Kidney epithelial cell (primary cell): ENCODE results near the gene HNRNPAB. TPM values are rescaled to one million over a fixed set of nuclear protein-coding genes. Genes with fewer than 3 reads are reported as not detected.
A peak's percentile ranks its signal among the peaks of the same experiment; 100 is the strongest.

ENCODE experiments used
- DNase-seq: peaks from one replicate; pipeline ENCODE4 v3.0.0-alpha.2; 2010; ENCODE audit warnings: low read depth
- H3K27me3 ChIP-seq: 2 replicates; pipeline ENCODE4 v1.6.0; 2011; ENCODE audit warnings: low read length; ENCODE audit not compliant: control insufficient read depth, insufficient read depth
- H3K36me3 ChIP-seq: 2 replicates; pipeline ENCODE4 v1.5.1; 2011; ENCODE audit warnings: low read length; ENCODE audit not compliant: control insufficient read depth, insufficient read depth
- H3K4me3 ChIP-seq: 2 replicates; pipeline ENCODE4 v1.5.1; 2011; ENCODE audit warnings: low read depth, mild to moderate bottlenecking, control low read depth, low read length
- total RNA-seq: library from RNA; depleted of rRNA; stranded (reverse); fragments of >200 nt; gene quantifications from 2 replicates; pipeline ENCODE4 v1.2.3, GENCODE V29; 2015
- TF ChIP-seq, protein P1 (sequence below): IDR thresholded peaks from 2 replicates; pipeline ENCODE4 v1.5.1; 2011; ENCODE audit warnings: mild to moderate bottlenecking, moderate library complexity, low read length, control low read depth, inconsistent platforms; ENCODE audit not compliant: insufficient read depth, poor library complexity, severe bottlenecking

HNRNPAB gene
- total RNA-seq, 1 donor from 2014 or later, result 152 TPM

DNA sequence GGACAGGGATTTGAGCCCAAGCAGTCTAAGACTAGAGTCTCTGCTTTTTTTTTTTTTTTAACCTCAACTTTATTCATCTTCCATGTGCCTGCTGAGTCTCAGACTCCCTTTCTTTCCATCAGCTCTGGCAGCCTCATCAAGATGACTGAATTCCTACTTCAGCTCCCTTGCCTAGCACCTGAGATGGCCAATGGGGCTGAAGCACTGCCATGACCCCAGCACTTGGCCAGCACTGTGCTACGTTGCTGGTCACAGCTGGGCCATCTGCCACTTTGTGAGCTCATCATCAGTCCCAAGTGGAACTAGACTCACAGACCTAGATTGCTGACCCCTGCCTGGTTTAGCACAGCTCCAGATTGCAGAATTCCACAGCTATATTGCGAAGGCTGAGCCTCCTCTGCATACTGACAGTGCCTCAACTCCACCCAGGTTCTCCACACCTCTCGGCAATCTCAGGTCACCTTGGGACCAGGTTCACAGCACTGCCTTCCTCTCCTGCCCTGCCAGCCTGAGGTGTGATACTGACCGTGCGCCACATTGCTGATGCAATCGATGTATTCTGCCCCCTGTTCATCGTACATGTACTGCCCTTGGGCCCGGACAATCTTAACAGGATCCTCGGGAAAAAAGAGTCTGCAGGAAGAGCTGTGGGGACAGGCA is 26.7 kb downstream of the HNRNPAB start:
- TF ChIP-seq, protein P1, sequence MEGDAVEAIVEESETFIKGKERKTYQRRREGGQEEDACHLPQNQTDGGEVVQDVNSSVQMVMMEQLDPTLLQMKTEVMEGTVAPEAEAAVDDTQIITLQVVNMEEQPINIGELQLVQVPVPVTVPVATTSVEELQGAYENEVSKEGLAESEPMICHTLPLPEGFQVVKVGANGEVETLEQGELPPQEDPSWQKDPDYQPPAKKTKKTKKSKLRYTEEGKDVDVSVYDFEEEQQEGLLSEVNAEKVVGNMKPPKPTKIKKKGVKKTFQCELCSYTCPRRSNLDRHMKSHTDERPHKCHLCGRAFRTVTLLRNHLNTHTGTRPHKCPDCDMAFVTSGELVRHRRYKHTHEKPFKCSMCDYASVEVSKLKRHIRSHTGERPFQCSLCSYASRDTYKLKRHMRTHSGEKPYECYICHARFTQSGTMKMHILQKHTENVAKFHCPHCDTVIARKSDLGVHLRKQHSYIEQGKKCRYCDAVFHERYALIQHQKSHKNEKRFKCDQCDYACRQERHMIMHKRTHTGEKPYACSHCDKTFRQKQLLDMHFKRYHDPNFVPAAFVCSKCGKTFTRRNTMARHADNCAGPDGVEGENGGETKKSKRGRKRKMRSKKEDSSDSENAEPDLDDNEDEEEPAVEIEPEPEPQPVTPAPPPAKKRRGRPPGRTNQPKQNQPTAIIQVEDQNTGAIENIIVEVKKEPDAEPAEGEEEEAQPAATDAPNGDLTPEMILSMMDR, result no peak
- H3K36me3 ChIP-seq, result peaks cover 4% of the 10 kb centered on the region
- DNase-seq, result no peak
- H3K4me3 ChIP-seq, result peak overlapping the region; percentile 73
- no peaks in the 10 kb centered on the region for H3K27me3 ChIP-seq

DNA sequence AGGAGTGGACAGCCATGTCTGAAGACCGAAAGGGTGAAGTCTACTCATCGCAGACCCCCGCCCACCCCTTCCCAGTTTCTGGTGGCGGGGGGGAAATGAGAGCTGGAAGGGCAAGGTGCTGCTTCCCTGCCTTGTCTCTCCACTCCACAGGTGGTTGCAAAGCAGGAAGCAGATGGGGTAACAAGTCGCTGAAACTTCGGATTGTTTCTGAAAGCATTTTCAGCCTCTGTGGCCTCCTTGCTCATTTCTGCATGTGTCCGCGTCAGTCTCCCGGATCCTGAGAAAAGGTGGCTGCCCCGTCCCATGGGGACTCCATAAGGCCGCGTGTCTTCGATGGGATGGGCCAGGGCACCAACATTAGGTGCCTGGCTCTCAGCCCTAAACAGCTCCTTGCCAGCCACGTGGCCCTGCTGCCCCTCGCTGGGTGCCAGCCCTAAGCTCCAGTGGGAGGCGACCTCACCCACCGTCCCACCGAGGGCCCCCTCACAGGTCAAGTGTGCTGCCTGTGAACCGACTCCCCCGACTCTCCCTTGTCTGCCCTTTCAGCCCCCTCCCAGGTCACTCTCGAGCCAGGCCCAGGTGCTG is 27.3 kb downstream of the HNRNPAB start:
- Histone ChIP-seq H3K36me3 (peaks cover 4% of the 10 kb centered on the region), H3K27me3 (no peaks in the 10 kb centered on the region), H3K4me3 (peak overlapping the region; percentile 73)
- DNase-seq, result no peak
- TF ChIP-seq, protein P1, result no peak

DNA sequence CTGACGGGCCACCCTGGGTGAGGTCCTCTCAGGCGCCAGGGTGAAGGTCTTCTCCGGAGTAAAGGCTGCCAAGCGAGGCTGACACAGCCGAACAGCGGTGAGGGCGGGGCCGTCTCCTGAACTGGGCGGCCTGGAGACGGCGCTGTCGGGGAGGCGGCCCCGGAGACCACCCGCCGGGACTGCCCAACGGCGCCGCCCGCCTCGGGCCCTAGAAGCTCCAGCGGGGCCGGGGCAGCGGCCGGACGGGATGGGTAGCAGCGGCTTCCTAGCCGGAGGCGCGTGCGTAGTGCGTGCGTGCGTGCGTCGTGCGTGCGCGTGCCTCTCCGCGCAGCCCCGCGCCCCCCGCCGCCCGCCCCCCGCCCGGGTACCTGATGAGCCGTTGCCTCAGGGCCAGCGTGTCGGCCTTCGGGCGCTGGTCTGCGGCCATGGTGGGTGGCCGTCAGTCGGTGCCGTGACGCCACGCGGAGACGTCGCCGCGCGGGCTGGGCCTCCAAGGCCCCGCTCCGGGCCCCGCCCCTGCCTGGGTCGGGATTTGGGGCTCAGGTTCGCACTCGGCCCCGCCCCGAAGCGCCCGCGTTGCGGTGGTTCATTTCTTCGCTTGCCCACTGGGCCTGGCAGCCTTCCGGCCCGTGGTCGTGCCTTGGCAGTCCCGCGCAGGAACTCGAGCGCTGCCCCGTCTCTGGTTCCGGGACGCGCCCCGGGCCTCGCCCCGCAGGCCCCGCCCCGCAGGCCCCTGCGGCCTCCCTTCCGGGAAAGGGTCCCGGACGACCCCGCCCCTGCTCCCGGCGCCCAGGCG is 28.0 kb downstream of the HNRNPAB start, which contains the start of gene PHYKPL:
Gene PHYKPL, minus strand, starts transcription at position 679 of the 796 bp plus-strand sequence. Its CDS starts 252 bp downstream, at position 427.
- TF ChIP-seq, protein P1, result no peak
- peaks cover 4% of the 10 kb centered on the region for H3K36me3 ChIP-seq
- H3K27me3 ChIP-seq, result no peaks in the 10 kb centered on the region
- peak within 1 kb of the TSS; percentile 73 for H3K4me3 ChIP-seq
- DNase-seq, result no peak

DNA sequence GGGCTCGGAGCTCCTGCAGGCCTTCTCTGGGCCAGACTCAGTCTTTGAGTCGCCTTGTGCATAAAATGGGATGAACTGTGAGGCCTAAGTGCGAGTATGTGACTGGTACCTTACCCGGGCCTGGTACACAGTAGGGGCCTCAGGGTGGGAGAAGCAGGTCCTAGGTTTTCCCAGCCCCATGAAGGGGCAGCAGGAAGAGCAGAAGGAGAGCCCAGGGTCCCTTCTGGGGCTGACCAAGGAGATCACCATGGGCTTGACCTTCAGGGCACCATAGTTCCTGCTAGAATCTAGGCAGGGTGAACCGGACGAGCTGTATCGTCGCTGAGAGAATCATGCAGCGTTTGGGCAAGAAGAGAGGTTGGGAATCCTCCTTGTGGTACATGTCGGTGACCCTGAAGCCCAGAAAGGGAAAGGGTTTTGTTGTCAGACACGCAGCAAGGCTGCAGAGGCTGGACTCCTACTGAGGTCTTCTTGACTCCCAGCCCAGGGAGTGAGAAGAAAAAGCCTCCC is 28.6 kb downstream of the HNRNPAB start:
- H3K4me3 ChIP-seq, result peak overlapping the region; percentile 73
- no peak for DNase-seq
- H3K27me3 ChIP-seq, result no peaks in the 10 kb centered on the region
- H3K36me3 ChIP-seq, result peaks cover 3% of the 10 kb centered on the region
- TF ChIP-seq, protein P1, result no peak

DNA sequence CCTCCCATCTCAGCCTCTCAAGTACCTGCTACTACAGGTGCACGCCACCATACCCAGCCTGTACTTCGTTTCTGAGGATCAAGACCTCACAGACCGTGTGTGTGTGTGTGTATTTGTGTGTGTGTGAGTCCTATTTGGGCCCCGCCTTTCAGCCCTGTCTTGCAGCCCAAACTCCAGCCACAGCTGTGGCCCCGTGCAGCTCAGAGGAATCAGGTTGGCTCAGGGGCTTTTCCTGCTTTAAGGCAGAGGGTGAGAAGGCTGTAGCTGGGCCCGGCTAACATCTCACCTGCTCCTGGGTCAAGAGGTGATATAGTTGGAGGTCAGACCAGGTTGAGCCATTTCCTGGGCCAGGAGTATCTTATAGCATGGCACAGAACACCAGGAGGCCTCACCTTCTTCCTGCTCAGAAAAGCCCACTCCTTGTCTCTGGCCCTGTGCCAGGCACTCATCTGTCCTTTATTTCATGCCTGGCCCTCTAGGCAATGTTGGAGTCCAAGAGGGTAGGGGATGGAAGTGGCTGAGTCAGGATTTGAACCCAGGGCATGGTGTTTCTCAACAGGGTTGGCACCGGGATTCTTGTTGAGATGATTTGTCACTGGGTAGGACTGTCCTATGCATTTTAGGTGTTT is 29.9 kb downstream of the HNRNPAB start:
- DNase-seq, result no peak
- TF ChIP-seq, protein P1, result no peak
- Histone ChIP-seq H3K4me3 (no peak overlapping the region), H3K36me3 (peaks cover 3% of the 10 kb centered on the region), H3K27me3 (no peaks in the 10 kb centered on the region)
